ENCODE measurements around the gene SSR3.

- no peak for TF ChIP-seq CTCF (IDR thresholded peaks at IDR 0.05)
- TF ChIP-seq POLR2A (IDR thresholded peaks at IDR 0.05), result no peak
Measured at GRCh38 chr3:156495816-156496215, 59.1 kb downstream of the SSR3 start.
